Peyer's patch (tissue), 4 donors: ENCODE results near the gene ZBTB7C. TPM values are rescaled to one million over a fixed set of nuclear protein-coding genes. Genes with fewer than 3 reads are reported as not detected.

Source experiments
- DNase-seq, 3 donors: peaks; one replicate each; pipeline ENCODE4 v3.0.0-alpha.2; 2017 to 2019
- H3K27ac ChIP-seq, 4 donors: fragments of 200-600 bp; sonication (generic); one replicate each; pipeline ENCODE4 v1.5.1; 2016 to 2019
- H3K27me3 ChIP-seq, 2 donors: fragments of 200-600 bp; sonication (generic); one replicate each; pipeline ENCODE4 v1.5.1; 2019
- H3K36me3 ChIP-seq, 3 donors: fragments of 200-600 bp; sonication (generic); one replicate each; pipeline ENCODE4 v1.5.1; 2016 to 2019
- H3K4me1 ChIP-seq, 4 donors: fragments of 200-600 bp; sonication (generic); one replicate each; pipeline ENCODE4 v1.5.1; 2016 to 2019
- H3K4me3 ChIP-seq, 4 donors: fragments of 200-600 bp; sonication (generic); 1 replicate in 3 of 4; 2 replicates in 1 of 4; pipeline ENCODE4 v1.5.1; 2016 to 2019; ENCODE audit warnings: mild to moderate bottlenecking in 1 of 4
- H3K9me3 ChIP-seq, 4 donors: fragments of 200-600 bp; sonication (generic); one replicate each; pipeline ENCODE4 v1.5.1; 2016 to 2019; ENCODE audit warnings: mild to moderate bottlenecking in 1 of 4
- CTCF ChIP-seq, 6 experiments: fragments of 450-650 bp in 4 of 6; fragments of 200-600 bp in 2 of 6; sonication (generic) in 1 of 6; IDR thresholded peaks; one replicate each; pipeline ENCODE4 v1.5.1; 2017 to 2019; ENCODE audit warnings: antibody characterized with exemption in 6 of 6, mild to moderate bottlenecking in 3 of 6, moderate library complexity in 1 of 6
- POLR2A ChIP-seq, 2 donors: fragments of 450-650 bp; IDR thresholded peaks; one replicate each; pipeline ENCODE4 v1.5.1; 2017; ENCODE audit warnings: antibody characterized with exemption in 2 of 2, mild to moderate bottlenecking in 2 of 2, moderate library complexity in 2 of 2
- total RNA-seq, 4 donors: library from RNA; depleted of rRNA; stranded (reverse); fragments of >200 nt; gene quantifications; one replicate each; pipeline ENCODE4 v1.1.0, GENCODE V29; 2016

Gene ZBTB7C
- total RNA-seq, 4 donors from 2014 or later: 10.5 to 15.7 (median 14.2) TPM

GRCh38 chr18:48340560-48340959 lies 68.6 kb downstream of the ZBTB7C start:
- Histone ChIP-seq H3K4me3 (no peak overlapping the region), H3K36me3 (no peaks in the 10 kb centered on the region), H3K27me3 (no peaks in the 10 kb centered on the region), H3K9me3 (no peaks in the 10 kb centered on the region), H3K4me1 (peaks cover 0 to 9% (median 0%) of the 10 kb centered on the region in 4 donors), H3K27ac (no peak overlapping the region)
- TF ChIP-seq POLR2A (IDR thresholded peaks at IDR 0.05) (no peak), CTCF (IDR thresholded peaks at IDR 0.05) (no peak)
- no peak for DNase-seq

GRCh38 chr18:48339692-48340091 lies 69.5 kb downstream of the ZBTB7C start:
- TF ChIP-seq POLR2A (IDR thresholded peaks at IDR 0.05): no peak
- TF ChIP-seq CTCF (IDR thresholded peaks at IDR 0.05): no peak
- H3K4me3 ChIP-seq: no peak overlapping the region
- no peak for DNase-seq
- H3K4me1 ChIP-seq: peaks cover 0 to 6% (median 0%) of the 10 kb centered on the region in 4 donors
- no peaks in the 10 kb centered on the region for H3K36me3 ChIP-seq
- H3K27me3 ChIP-seq: no peaks in the 10 kb centered on the region
- no peaks in the 10 kb centered on the region for H3K9me3 ChIP-seq
- H3K27ac ChIP-seq: no peak overlapping the region

- DNase-seq: no peak
- TF ChIP-seq CTCF (IDR thresholded peaks at IDR 0.05): no peak
- no peak for TF ChIP-seq POLR2A (IDR thresholded peaks at IDR 0.05)
- H3K9me3 ChIP-seq: no peaks in the 10 kb centered on the region
Observed at GRCh38 chr18:48338915-48339314, 70.3 kb downstream of the ZBTB7C start.

GRCh38 chr18:48337053-48337452 lies 72.1 kb downstream of the ZBTB7C start:
- H3K4me3 ChIP-seq: no peak overlapping the region
- H3K27me3 ChIP-seq: no peaks in the 10 kb centered on the region
- DNase-seq: no peak
- TF ChIP-seq POLR2A (IDR thresholded peaks at IDR 0.05) (no peak), CTCF (IDR thresholded peaks at IDR 0.05) (no peak)
- H3K36me3 ChIP-seq: no peaks in the 10 kb centered on the region
- no peaks in the 10 kb centered on the region for H3K9me3 ChIP-seq
- H3K4me1 ChIP-seq: no peaks in the 10 kb centered on the region
- H3K27ac ChIP-seq: no peak overlapping the region

More at GRCh38 chr18:48338915-48339314, 70.3 kb downstream of the ZBTB7C start:
- Histone ChIP-seq H3K4me3 (no peak overlapping the region), H3K4me1 (peaks cover 0 to 5% (median 0%) of the 10 kb centered on the region in 4 donors), H3K27me3 (no peaks in the 10 kb centered on the region), H3K27ac (no peak overlapping the region), H3K36me3 (no peaks in the 10 kb centered on the region)

GRCh38 chr18:48336332-48336731 lies 72.9 kb downstream of the ZBTB7C start:
- Histone ChIP-seq H3K9me3 (no peaks in the 10 kb centered on the region), H3K4me1 (no peaks in the 10 kb centered on the region), H3K27me3 (no peaks in the 10 kb centered on the region), H3K4me3 (no peak overlapping the region), H3K36me3 (no peaks in the 10 kb centered on the region), H3K27ac (no peak overlapping the region)
- TF ChIP-seq POLR2A (IDR thresholded peaks at IDR 0.05) (no peak), CTCF (IDR thresholded peaks at IDR 0.05) (no peak)
- DNase-seq: no peak

DNA sequence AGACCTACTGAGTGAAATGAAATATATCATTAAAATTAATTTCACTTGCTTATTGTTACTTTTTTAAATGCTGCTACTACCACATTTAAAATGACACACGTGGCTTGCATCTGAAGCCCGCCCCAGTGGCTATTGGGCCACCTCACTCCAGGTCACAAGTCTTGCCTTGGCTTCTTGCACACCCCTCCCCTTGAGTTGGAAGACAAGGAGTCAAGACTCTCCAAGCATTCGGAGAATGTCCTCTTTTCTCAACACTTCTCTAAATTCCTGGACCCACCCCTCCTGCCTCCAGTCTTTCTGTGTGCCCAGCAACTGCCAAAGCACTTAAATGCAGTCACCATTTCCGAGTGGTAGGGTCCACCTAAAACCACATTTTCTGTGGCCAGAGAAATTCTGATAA lies 73.4 kb downstream of the ZBTB7C start:
- H3K27ac ChIP-seq: no peak overlapping the region
- no peaks in the 10 kb centered on the region for H3K4me1 ChIP-seq
- no peak for TF ChIP-seq POLR2A (IDR thresholded peaks at IDR 0.05)
- TF ChIP-seq CTCF (IDR thresholded peaks at IDR 0.05): no peak
- H3K4me3 ChIP-seq: no peak overlapping the region
- H3K27me3 ChIP-seq: no peaks in the 10 kb centered on the region
- H3K9me3 ChIP-seq: no peaks in the 10 kb centered on the region
- H3K36me3 ChIP-seq: no peaks in the 10 kb centered on the region
- DNase-seq: no peak
